RPMI7951 (cell line): ENCODE results near the gene VEGFA. TPM values are rescaled to one million over a fixed set of nuclear protein-coding genes. Genes with fewer than 3 reads are reported as not detected.
A peak's percentile ranks its signal among the peaks of the same experiment; 100 is the strongest.

Experiments
- DNase-seq: peaks from one replicate; pipeline ENCODE4 v3.0.0-alpha.2; 2012; ENCODE audit warnings: low read depth
- total RNA-seq: library from RNA; depleted of rRNA; stranded (reverse); fragments of >200 nt; shearing (Covaris generic); gene quantifications from 2 replicates; pipeline ENCODE4 v1.2.3, GENCODE V29; 2014

VEGFA gene
- total RNA-seq, 1 experiment from 2014 or later = 108 TPM

DNA sequence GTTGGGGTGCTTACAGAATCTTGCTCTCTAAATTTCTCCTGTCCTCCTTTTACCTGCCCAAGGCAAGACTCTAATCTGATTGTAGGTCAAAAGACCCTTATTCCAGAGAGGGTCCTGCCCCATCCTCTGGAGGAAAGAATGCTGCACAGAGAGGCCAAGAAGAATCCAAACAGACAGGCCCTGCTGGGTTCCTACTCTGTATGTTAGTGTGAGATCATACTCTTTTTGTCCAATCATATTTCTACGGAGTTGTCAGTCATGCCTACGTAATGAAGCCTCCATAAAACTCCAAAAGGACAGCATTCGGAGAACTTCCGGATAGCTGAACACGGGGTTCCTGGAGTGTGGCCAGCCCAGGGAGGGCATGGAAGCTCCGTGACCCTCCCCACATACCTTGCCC is 50.5 kb downstream of the VEGFA start:
- no peak for DNase-seq

DNA sequence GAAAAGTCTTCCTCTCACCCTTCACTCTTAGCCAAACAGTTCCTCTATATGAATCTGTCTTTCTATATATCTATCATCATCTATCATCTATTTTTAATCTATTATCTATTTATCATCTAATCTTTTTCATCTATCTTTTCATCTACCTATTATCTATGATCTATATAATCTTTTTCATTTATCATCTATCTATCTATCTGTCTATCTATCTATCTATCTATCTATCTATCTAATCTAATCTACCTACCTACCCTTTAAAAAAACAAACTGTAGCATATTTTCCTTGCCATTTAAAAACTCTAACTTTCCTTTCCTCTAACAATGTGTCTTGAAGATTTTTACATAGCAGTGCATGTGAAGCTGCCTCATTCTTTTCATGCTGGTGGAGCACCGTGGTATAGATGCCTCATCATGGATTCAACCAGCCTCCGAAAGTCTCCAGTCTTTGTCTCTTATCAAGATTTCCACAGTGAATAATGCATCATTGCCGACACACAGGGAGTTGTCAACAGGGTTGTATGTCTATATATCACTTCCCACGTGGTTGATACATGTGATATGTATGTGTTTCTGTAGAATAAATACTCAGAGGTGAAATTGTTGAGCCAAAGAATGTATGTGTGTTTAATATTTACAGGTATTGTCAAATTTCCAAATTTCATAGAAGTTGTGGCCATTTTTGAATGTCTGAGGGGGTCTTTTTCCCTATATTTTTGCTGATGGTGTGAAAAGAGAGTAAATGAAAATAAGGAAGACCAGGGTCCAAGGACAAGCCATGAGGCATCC is 51.3 kb downstream of the VEGFA start:
- DNase-seq = no peak

DNA sequence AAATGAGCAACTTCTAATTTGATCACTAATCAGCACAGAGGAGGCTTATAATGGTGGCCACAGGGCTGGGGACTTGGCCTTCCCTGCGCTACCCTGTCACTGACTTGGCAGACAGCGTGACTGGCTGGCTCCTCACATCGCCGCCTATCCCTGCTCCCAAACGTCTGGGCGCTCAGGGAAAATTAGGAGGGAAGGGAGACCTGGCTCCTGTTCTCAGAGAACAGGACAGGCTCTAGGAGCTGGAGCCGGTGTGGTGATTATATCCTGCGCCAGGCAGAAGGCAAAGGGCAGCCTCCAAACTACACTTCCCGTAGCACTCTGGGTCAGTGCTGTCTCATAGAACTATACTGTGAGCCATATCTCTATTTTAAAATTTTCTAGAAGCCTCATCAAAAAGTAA is 53.4 kb downstream of the VEGFA start:
- no peak for DNase-seq

DNA sequence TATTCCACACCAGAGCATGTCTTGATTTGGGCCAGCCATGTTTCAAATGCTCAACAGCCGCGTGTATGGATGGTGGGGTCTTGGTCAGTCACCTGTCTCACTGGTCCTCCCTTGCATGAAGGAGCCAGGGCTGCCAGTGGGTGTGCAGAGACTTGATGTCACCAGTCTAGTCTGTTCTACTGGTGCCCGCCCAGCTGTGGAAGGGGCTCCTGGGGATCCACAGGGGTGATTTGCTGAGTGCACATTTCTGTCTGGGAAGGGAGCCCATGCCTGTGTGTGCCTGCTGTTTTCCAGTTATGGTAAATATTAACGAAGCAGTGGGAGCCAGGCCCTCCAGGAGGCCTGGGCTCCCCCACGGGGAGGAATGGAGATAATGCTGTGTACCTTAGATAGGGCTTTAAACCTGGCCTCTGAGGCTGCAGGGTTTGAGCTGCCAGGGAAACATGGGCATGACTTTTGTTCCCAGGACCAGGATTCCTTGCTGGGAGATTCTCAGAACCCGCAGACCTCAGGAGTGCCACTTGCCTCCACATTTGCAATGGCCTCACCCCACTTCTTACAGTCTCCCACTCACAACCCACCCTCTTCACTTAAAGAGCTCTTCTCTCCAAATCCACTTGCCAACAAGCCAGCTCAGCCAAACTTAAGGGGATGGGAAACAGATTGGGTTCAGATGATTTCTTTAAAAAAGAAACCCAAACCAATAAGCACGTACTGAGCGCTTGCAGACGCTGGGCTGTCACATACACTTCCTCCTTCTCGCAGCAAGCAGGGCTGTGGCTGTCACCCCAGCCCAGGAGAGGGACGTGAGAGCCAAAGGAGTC is 54.1 kb downstream of the VEGFA start:
- DNase-seq = no peak

DNA sequence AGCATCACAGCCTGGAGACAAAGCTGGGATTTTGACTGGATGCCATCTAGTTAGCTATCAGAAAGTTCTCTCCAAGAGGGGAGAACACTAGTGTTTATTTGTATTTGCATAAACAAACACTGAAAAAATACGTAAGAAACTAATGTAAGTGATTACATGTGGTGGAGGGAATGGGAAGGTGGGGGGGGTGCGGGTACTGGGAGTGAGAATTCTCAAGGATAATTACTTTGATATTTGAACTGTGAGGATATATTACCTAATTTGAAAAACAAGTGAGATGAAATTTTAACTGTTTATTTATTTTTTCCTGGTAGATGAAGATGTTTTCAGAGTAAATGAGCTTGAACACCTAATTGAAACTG is 54.7 kb downstream of the VEGFA start:
- DNase-seq = no peak

DNA sequence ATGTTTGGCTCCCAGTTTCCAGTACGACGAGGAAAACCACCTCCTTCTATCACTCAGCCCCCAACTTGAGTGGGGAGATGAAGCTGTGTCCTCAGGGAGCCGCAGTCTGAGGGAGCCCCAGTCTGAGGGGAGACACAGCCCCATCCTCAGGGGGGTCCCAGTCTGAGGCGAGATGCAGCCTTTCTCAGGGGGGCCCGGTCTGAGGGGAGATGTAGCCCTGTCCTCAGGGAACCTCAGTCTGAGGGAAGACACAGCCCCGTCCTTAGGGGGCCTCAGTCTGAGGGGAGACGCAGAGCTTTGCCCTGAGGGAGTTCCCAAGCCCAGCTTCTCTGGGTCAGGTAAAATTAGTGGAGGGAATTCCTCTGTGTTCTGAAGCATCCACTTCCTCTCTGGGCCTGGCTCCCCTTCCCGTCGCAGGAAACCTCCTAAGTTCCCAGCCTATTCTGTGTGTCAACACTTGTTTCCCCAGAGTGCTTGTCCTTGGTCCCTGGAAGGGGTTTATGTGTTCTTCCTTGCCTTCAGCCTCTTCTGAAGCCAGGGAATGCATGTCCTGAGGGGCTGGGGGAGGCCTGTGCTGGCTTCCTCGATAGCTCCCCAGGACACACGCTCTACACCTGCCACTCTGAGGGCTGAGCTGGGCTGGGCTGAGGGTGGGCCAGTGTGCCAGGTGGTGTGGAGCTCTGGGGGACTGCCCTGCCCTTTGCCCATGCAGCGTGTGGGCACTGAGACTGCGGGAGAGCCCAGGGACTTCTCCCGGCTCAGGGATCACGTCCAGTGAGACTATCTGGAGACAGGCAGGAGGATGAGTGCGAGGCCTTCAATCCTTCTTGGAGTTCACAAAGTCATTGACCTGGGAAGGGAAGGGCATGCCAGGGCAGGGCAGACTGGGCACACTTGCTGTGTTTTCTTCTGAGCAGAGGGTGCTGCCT is 55.4 kb downstream of the VEGFA start:
- no peak for DNase-seq

DNA sequence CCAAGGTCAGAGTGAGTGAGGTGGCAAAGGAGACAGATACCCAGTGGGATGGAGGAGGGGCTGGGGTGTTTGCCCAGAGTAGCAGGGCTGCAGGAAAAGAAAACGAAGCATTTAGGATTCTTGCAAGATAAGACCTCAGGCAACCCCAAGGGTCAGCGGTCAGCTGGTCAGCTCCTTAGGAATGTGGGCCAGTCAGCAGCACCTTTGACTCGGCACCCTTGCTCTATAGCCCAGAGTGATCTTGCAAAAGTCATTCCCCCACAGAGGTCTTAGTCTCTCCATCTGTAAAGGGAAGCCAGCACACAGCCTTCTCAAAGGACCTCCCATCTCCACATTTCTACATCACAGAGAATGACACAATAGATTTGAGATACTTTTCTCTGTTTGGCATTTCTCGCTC is 56.7 kb downstream of the VEGFA start:
- DNase-seq = no peak

DNA sequence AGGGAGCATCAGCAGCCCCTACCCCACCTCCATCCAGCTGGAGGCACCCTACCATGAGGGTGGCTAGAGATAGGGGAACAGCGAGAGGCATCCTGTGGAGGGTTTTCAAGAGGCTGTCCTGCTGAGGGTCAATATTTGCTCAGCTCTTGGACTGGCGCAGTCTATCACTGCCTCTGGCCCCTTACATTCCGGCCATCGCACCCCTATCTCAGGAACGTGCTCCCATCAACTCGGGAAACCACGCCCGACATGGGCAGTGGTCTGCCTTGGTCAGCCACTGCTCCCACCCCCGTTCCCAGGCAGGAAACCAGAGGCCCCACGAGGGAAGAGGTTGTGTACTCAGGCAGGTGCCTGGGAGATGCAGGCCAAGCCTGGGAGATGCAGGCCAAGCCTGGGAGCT is 57.9 kb downstream of the VEGFA start:
- DNase-seq = no peak

DNA sequence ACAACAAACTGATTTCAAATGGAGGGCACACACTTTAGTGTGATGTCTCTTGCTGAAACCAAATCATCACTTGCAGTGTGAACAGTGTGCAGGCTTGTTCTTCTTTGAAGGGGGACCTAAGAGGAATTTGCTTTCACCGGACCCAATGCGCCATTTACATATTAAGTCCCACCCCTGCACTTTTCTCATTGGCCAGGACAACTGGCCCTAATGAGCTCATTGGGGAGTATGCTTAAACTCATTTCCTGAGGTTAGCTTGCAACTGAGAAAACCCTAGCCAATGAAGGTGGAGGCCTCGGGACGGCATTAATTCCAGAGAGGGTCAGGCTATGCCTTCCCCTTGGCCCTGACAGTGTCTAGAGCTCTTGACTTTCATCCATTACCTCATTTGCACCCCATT is 58.7 kb downstream of the VEGFA start:
- DNase-seq = no peak

DNA sequence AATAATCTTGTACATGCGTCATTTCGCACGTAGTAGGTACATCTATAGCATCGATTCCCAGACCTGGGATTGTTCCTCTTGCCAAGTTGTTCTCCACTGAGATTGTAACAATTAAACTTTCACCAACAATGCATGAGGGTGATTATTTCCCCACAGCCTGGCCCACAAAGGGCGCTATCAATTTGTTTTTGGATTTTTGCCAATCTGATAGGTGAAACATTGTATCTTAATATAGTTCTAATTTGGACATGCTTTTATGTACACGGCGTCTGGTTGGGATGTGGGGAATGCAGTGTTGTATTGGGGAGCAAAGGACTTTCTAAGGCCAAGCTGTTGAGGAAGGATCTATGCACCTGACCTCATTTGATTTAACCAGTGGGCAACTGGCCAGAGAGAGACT is 59.5 kb downstream of the VEGFA start:
- DNase-seq = no peak

DNA sequence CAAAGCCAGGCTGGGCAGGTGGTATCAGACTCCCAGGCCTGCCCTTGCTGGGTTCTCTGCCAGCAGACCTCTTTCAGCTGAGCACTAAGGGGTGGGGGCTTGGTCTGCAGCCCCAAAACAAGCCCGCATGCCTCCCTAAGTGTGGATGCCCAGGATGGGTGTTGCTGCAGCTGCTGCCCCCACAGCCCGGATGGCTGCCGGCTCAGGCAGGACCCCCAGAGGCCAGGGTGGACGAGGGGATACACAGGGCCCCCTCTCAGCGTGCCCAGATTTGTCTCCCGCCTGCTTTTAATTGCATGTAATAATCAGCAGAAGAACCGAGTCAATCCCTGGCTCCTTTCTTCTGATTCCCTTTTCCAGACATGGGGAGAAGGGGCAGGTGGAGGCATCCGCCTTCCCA is 60.8 kb downstream of the VEGFA start:
- DNase-seq = no peak

DNA sequence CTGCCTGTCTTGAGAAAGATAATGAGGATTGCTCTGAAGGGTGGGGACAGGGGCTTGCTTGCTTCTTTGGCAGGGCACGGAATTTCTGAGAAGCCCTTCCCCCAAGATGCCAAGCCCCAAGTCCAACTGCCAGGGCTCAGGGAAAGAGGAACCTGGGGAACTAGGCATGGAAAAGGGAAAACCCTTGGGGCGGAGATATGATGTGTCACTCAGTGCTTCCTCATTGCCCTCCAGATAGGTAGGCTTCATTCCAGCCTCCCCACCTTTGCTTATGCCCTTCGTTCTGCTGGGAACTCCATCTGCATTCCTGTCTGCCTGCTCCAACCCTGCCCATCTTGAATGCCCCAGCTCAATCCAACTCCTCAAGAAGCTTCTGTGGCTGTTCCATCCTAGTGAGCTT is 61.2 kb downstream of the VEGFA start:
- DNase-seq = no peak

DNA sequence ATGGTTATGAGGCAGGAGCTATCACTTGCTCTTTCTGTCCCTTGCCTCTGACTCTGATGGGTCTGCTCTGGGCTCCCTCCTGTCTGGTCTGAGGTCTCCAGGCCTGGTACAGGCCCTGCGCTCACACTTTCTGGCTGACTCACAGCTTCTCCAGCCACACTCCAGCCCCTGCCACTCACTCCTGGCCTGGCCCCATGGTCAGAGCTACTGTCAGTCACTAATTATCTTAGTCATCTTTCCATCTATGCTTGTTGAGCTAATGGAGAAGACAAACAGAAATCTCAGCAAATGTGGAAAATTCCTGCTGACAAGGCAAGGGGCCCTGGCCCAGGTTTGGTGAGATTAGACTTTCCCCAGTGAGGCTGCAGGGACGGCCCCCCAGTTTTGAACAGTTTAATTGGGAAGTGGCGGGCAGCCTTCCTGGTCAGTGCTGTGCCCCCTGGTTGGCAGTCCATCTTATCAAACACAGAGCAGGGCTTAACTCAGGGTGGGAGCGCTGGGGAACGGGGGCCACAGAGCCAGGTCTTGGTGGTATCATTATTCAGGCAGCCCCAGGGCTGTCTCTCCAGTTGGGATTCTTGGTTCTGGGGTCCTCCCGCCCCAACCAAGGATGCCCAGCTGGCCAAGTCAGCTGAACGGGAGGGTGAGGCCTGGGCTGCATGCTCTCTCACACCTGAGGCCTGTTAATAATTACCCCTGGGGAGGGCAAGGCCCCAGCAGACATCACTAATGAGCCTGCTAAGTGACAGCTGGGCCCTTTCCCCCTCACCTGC is 63.4 kb downstream of the VEGFA start:
- DNase-seq = peak; percentile 63

DNA sequence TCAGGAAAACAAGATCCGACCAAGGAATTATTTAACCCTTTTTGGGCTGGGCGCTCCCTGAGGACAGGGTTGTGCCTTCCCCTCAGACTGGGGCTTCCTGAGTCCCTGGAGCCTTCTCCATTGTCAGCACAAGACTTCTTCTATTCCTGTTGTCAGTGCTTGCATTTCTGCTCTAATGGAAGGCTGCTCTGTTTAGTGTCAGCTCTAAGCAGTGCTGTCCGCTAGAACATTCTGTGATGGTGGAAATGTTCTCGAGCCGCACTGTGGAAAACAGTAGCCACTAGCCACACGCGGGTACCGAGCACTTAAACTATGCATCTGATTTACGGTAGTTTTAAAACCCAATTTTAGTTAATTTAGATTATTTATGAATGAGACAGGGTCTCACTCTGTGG is 64.0 kb downstream of the VEGFA start:
- DNase-seq = no peak

DNA sequence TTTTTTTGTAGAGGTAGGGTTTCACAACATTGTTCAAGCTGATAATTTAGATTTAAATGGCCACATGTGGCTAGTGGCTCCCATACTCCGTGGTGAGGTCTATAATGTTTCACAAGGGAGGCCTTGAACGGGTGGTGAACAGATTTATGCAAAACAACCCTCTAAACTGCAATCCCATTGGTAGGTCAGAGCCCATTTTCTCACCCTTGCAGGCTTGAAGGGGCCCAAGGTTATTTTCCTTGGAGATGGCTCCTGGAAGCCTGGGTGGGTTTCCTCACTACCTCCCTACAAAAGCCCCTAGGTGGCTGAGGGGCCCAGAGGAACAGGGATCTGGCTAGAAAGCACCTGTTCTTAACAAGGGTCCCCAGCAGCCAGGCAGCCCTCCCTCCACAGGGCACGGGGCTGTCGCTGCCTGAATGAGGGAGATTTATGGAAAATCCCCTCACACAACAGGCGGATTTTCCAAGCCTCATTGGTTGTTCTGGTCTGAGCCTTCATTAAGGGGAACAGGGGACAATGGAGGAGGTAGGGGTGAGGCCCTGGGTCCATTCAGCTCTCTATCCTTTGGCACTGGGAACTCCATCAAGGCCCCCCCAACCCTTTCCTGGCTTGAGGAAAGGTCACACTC is 64.6 kb downstream of the VEGFA start:
- DNase-seq = no peak

DNA sequence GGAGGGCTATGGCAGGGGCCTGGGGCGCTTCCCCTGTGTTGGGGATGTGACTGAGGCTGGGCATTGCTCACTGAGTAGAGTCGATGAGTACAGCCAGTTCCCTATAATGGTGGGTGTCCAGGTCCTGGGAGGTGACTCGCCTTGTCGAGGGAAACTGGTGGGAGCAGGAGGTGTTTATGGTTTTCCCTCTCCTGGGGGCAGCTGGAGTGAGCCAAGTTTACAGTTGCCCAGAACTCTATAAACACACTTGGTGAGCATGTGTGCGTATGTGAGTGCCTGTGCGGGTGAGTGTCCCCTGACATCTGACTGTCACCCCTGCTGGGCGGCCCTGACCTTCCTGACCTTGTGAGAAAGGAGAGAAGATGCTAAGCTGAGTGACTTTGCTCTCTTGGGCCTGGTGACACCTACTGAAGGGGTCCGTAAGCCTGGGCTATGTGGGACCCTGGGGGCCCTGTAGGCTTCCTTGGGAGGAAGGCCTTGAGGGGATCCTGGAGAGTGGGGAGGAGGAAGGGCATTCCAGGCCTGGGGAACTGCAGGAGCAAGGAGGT is 65.9 kb downstream of the VEGFA start:
- DNase-seq = no peak
